Measurements from ENCODE around the gene HDGFL3.

GRCh38 chr15:83100097-83100646 lies 107.5 kb downstream of the HDGFL3 start:
- TF ChIP-seq POLR2A (IDR thresholded peaks at IDR 0.05) (no peak), CTCF (IDR thresholded peaks at IDR 0.05) (no peak), POLR2AphosphoS5 (IDR thresholded peaks at IDR 0.05) (no peak)

Data from breast epithelium (tissue), 3 donors.